ENCODE measurements around the gene OR56A4.

DNA sequence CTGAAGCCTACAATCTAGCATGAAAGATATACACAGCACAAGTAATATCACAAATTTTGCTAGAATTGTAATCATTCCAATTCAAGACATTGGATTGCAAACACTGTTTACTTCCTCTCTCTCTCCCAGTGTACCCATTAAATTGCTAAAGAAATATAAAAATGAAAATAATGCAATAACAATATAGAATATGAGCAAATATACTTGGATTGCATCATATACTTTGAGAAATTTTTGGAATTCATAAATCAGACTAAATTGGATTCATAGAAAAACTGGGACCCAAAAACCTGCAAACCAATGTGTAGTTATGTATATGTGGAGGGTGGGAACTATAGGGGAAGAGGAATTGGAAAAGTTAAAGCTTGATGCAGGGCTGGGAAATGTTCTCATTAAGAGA is 48.8 kb upstream of the OR56A4 start:
- TF ChIP-seq POLR2AphosphoS5 (IDR thresholded peaks at IDR 0.05; ENCODE audit: low read depth, low read length), result no peak
- no peak for TF ChIP-seq CTCF (IDR thresholded peaks at IDR 0.05)
- TF ChIP-seq TCF7L2 (IDR thresholded peaks at IDR 0.05; ENCODE audit: low read depth, low read length), result no peak
- TF ChIP-seq, protein P1, sequence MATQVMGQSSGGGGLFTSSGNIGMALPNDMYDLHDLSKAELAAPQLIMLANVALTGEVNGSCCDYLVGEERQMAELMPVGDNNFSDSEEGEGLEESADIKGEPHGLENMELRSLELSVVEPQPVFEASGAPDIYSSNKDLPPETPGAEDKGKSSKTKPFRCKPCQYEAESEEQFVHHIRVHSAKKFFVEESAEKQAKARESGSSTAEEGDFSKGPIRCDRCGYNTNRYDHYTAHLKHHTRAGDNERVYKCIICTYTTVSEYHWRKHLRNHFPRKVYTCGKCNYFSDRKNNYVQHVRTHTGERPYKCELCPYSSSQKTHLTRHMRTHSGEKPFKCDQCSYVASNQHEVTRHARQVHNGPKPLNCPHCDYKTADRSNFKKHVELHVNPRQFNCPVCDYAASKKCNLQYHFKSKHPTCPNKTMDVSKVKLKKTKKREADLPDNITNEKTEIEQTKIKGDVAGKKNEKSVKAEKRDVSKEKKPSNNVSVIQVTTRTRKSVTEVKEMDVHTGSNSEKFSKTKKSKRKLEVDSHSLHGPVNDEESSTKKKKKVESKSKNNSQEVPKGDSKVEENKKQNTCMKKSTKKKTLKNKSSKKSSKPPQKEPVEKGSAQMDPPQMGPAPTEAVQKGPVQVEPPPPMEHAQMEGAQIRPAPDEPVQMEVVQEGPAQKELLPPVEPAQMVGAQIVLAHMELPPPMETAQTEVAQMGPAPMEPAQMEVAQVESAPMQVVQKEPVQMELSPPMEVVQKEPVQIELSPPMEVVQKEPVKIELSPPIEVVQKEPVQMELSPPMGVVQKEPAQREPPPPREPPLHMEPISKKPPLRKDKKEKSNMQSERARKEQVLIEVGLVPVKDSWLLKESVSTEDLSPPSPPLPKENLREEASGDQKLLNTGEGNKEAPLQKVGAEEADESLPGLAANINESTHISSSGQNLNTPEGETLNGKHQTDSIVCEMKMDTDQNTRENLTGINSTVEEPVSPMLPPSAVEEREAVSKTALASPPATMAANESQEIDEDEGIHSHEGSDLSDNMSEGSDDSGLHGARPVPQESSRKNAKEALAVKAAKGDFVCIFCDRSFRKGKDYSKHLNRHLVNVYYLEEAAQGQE (IDR thresholded peaks at IDR 0.05; ENCODE audit: insufficient read depth in 1 of 2, low read depth in 2 of 2, low read length in 1 of 2), result no peak
- TF ChIP-seq SIN3A (IDR thresholded peaks at IDR 0.05; ENCODE audit: borderline replicate concordance, insufficient read depth, low read depth, low read length), result no peak

Data from Panc1 (cell line).